GM23248 (cell line): ENCODE results near the gene AP1B1. TPM values are rescaled to one million over a fixed set of nuclear protein-coding genes. Genes with fewer than 3 reads are reported as not detected.

Experiments
- DNase-seq: peaks from one replicate; pipeline ENCODE4 v3.0.0-alpha.2; 2015
- H2AFZ ChIP-seq: fragments of 200-600 bp; sonication (generic); 2 replicates; pipeline ENCODE4 v1.6.1; 2016; ENCODE audit warnings: antibody characterized with exemption
- H3F3A ChIP-seq: fragments of 200-600 bp; sonication (generic); 2 replicates; pipeline ENCODE4 v1.6.1; 2016; ENCODE audit warnings: mild to moderate bottlenecking, antibody characterized with exemption, mixed run types; ENCODE audit not compliant: insufficient read depth
- H3K27ac ChIP-seq: fragments of 200-600 bp; sonication (generic); 2 replicates; pipeline ENCODE4 v1.5.1; 2016; ENCODE audit warnings: mild to moderate bottlenecking
- H3K27me3 ChIP-seq: fragments of 200-600 bp; sonication (generic); replicated peaks from 2 replicates; pipeline ENCODE4 v1.6.1; 2016; ENCODE audit warnings: mild to moderate bottlenecking; ENCODE audit not compliant: insufficient read depth
- H3K36me3 ChIP-seq: fragments of 200-600 bp; sonication (generic); 2 replicates; pipeline ENCODE4 v1.6.1; 2016; ENCODE audit warnings: low read depth, mild to moderate bottlenecking
- H3K4me1 ChIP-seq: fragments of 200-600 bp; sonication (generic); 2 replicates; pipeline ENCODE4 v1.6.1; 2016; ENCODE audit warnings: mild to moderate bottlenecking; ENCODE audit not compliant: insufficient read depth
- H3K4me2 ChIP-seq: fragments of 200-600 bp; sonication (generic); one replicate; pipeline ENCODE4 v1.6.1; 2016; ENCODE audit warnings: mild to moderate bottlenecking; ENCODE audit not compliant: unreplicated experiment
- H3K4me3 ChIP-seq: fragments of 200-600 bp; sonication (generic); 2 replicates; pipeline ENCODE4 v1.5.1; 2016; ENCODE audit warnings: mild to moderate bottlenecking
- H3K79me2 ChIP-seq: fragments of 200-600 bp; sonication (generic); 2 replicates; pipeline ENCODE4 v1.6.1; 2016; ENCODE audit warnings: mild to moderate bottlenecking; ENCODE audit not compliant: insufficient read depth
- H3K9ac ChIP-seq: fragments of 200-600 bp; sonication (generic); 2 replicates; pipeline ENCODE4 v1.6.1; 2016; ENCODE audit warnings: mild to moderate bottlenecking
- H3K9me2 ChIP-seq: fragments of 200-600 bp; sonication (generic); 2 replicates; pipeline ENCODE4 v1.6.1; 2016; ENCODE audit warnings: mixed run types, mild to moderate bottlenecking, moderate library complexity; ENCODE audit not compliant: insufficient read depth
- H3K9me3 ChIP-seq: fragments of 200-600 bp; sonication (generic); one replicate; pipeline ENCODE4 v1.6.1; 2017; ENCODE audit warnings: low read depth
- H4K20me1 ChIP-seq: fragments of 200-600 bp; sonication (generic); 2 replicates; pipeline ENCODE4 v1.6.0; 2016; ENCODE audit not compliant: insufficient read depth
- EZH2 ChIP-seq: fragments of 200-600 bp; sonication (generic); IDR thresholded peaks from 2 replicates; pipeline ENCODE4 v1.6.1; 2018; ENCODE audit warnings: antibody characterized with exemption, mild to moderate bottlenecking; ENCODE audit not compliant: insufficient read depth, poor library complexity, severe bottlenecking
- EZH2phosphoT487 ChIP-seq: fragments of 200-600 bp; sonication (generic); IDR thresholded peaks from 2 replicates; pipeline ENCODE4 v1.6.1; 2018; ENCODE audit warnings: antibody characterized with exemption, moderate library complexity, mild to moderate bottlenecking, low read depth; ENCODE audit not compliant: insufficient read depth
- WGBS, 2 experiments: methylation state at CpG; one replicate each; pipeline ENCODE4 v1.1.6; 2015 to 2017; ENCODE audit warnings: low lambda C conversion rate in 2 of 2, low coverage in 1 of 2; ENCODE audit errors: missing lambda C conversion rate in 2 of 2; 5-methylcytosine and 5-hydroxymethylcytosine counted together
- in situ Hi-C: fragments of 300-500 bp; cut with MboI; formaldehyde crosslinking; loops from 2 replicates; pipeline ENCODE4 v1.15.0; 2020
- polyA plus RNA-seq: library from polyadenylated mRNA; unstranded; fragments of >200 nt; fragmentation: Nextera tagmentation; extraction: Ambion mirVana; gene quantifications from 2 replicates; pipeline ENCODE4 v1.2.1, GENCODE V29; 2016
- total RNA-seq: library from RNA; depleted of rRNA; stranded (reverse); fragments of >200 nt; shearing (Covaris generic); gene quantifications from 2 replicates; pipeline ENCODE4 v1.2.3, GENCODE V29; 2014

The AP1B1 gene
- total and polyA plus RNA-seq, 2 experiments from 2014 or later, result 41.7 to 49.8 TPM

- Histone ChIP-seq H3K36me3 (no peaks in the 10 kb centered on the region; the same call in 1 of the 2 replicates), H2AFZ (no peak overlapping the region), H3K79me2 (no peaks in the 10 kb centered on the region), H3F3A (no peaks in the 10 kb centered on the region), H3K4me1 (no peaks in the 10 kb centered on the region), H3K4me3 (no peak overlapping the region), H3K4me2 (no peak overlapping the region), H3K9me2 (no peaks in the 10 kb centered on the region), H3K27me3 (no peaks in the 10 kb centered on the region), H3K27ac (no peak overlapping the region), H3K9ac (no peak overlapping the region), H4K20me1 (no peaks in the 10 kb centered on the region), H3K9me3 (no peaks in the 10 kb centered on the region)
- in situ Hi-C loops, result no loop called here
- TF ChIP-seq EZH2phosphoT487 (no peak), EZH2 (no peak)
- DNase-seq, result no peak
- 94 to 95% methylated on average over 9 to 12 of the region's 12 CpGs for WGBS, 2 experiments
These were observed 53.5 kb downstream of the AP1B1 start for GRCh38 chr22:29334696-29335344.

GRCh38 chr22:29334148-29334547 lies 54.2 kb downstream of the AP1B1 start:
- Histone ChIP-seq H3K79me2 (no peaks in the 10 kb centered on the region), H3K27ac (no peak overlapping the region), H3K9ac (no peak overlapping the region), H3K9me3 (no peaks in the 10 kb centered on the region), H3K4me1 (no peaks in the 10 kb centered on the region), H3K4me3 (no peak overlapping the region), H3K9me2 (no peaks in the 10 kb centered on the region), H2AFZ (no peak overlapping the region), H3K27me3 (no peaks in the 10 kb centered on the region), H3K4me2 (no peak overlapping the region), H4K20me1 (no peaks in the 10 kb centered on the region), H3K36me3 (no peaks in the 10 kb centered on the region; the same call in 1 of the 2 replicates), H3F3A (no peaks in the 10 kb centered on the region)
- no peak for TF ChIP-seq EZH2phosphoT487
- no peak for TF ChIP-seq EZH2
- in situ Hi-C loops, result no loop called here
- WGBS, 2 experiments, result 94 to 95% methylated on average over 7 of the region's 7 CpGs
- DNase-seq, result no peak

GRCh38 chr22:29332886-29333496 lies 55.4 kb downstream of the AP1B1 start:
- H3K27ac ChIP-seq, result no peak overlapping the region
- no peak overlapping the region for H3K9ac ChIP-seq
- TF ChIP-seq EZH2 (no peak), EZH2phosphoT487 (no peak)
- no peaks in the 10 kb centered on the region for H3K4me1 ChIP-seq
- H3K36me3 ChIP-seq, result no peaks in the 10 kb centered on the region; the same call in 1 of the 2 replicates
- WGBS, 2 experiments, result 95 to 97% methylated on average over 8 of the region's 8 CpGs
- H3K27me3 ChIP-seq, result no peaks in the 10 kb centered on the region
- H3K4me3 ChIP-seq, result no peak overlapping the region
- no peaks in the 10 kb centered on the region for H3K79me2 ChIP-seq
- no peak overlapping the region for H2AFZ ChIP-seq
- H3K9me2 ChIP-seq, result no peaks in the 10 kb centered on the region
- DNase-seq, result no peak
- in situ Hi-C loops, result no loop called here
- no peak overlapping the region for H3K4me2 ChIP-seq
- no peaks in the 10 kb centered on the region for H4K20me1 ChIP-seq
- no peaks in the 10 kb centered on the region for H3K9me3 ChIP-seq
- H3F3A ChIP-seq, result no peaks in the 10 kb centered on the region

GRCh38 chr22:29331658-29332300 lies 56.6 kb downstream of the AP1B1 start:
- Histone ChIP-seq H3K27me3 (no peaks in the 10 kb centered on the region), H2AFZ (no peak overlapping the region), H3K79me2 (no peaks in the 10 kb centered on the region), H3K9me3 (no peaks in the 10 kb centered on the region), H3K36me3 (no peaks in the 10 kb centered on the region), H3K4me1 (no peaks in the 10 kb centered on the region), H3K4me3 (no peak overlapping the region), H3F3A (no peaks in the 10 kb centered on the region), H3K4me2 (no peak overlapping the region), H3K9me2 (no peaks in the 10 kb centered on the region), H3K9ac (no peak overlapping the region), H4K20me1 (no peaks in the 10 kb centered on the region), H3K27ac (no peak overlapping the region)
- WGBS, 2 experiments, result 85 to 90% methylated on average over 9 to 13 of the region's 14 CpGs
- no peak for DNase-seq
- TF ChIP-seq EZH2phosphoT487 (no peak), EZH2 (no peak)
- in situ Hi-C loops, result no loop called here
